Thyroid gland (tissue), 4 donors: Measurements from ENCODE around the gene NEURL1. TPM values are rescaled to one million over a fixed set of nuclear protein-coding genes. Genes with fewer than 3 reads are reported as not detected.

ENCODE experiments used
- DNase-seq, 2 donors: peaks; one replicate each; pipeline ENCODE4 v3.0.0-alpha.2; 2019
- H3K27ac ChIP-seq, 3 donors: fragments of 200-600 bp; sonication (generic); 1 replicate in 2 of 3; 2 replicates in 1 of 3; pipeline ENCODE4 v1.5.1; 2016 to 2019; ENCODE audit warnings: mild to moderate bottlenecking in 1 of 3, moderate library complexity in 1 of 3
- H3K27me3 ChIP-seq: fragments of 200-600 bp; sonication (generic); one replicate; pipeline ENCODE4 v1.5.1; 2019
- H3K36me3 ChIP-seq, 2 donors: fragments of 200-600 bp; sonication (generic); one replicate each; pipeline ENCODE4 v1.5.1; 2016 to 2019
- H3K4me1 ChIP-seq, 2 donors: fragments of 200-600 bp; sonication (generic); one replicate each; pipeline ENCODE4 v1.5.1; 2017 to 2019
- H3K4me3 ChIP-seq, 3 donors: fragments of 200-600 bp; sonication (generic); replicated peaks in 1 of 3; 1 replicate in 2 of 3; 2 replicates in 1 of 3; pipeline ENCODE4 v1.5.1; 2016; ENCODE audit warnings: mild to moderate bottlenecking in 1 of 3
- H3K9me3 ChIP-seq: fragments of 200-600 bp; sonication (generic); one replicate; pipeline ENCODE4 v1.5.1; 2017
- CTCF ChIP-seq, 6 experiments: fragments of 200-600 bp in 3 of 6; fragments of 450-650 bp in 3 of 6; sonication (generic) in 3 of 6; IDR thresholded peaks; one replicate each; pipeline ENCODE4 v1.5.1; 2016 to 2019; ENCODE audit warnings: antibody characterized with exemption in 6 of 6, mild to moderate bottlenecking in 2 of 6, inconsistent platforms in 1 of 6, moderate library complexity in 1 of 6
- POLR2A ChIP-seq, 2 donors: fragments of 450-650 bp; IDR thresholded peaks; one replicate each; pipeline ENCODE4 v1.6.1; 2017; ENCODE audit warnings: antibody characterized with exemption in 2 of 2, mild to moderate bottlenecking in 2 of 2, moderate library complexity in 1 of 2
- WGBS, 2 donors: methylation state at CpG; one replicate each; pipeline ENCODE4 v1.1.5; 2017; 5-methylcytosine and 5-hydroxymethylcytosine counted together
- intact Hi-C: fragments of 100-400 bp; cut with DNase I; formaldehyde crosslinking; loops from one replicate; pipeline ENCODE4 v1.15.1; 2023
- total RNA-seq, 4 donors: library from RNA; depleted of rRNA; stranded (reverse); fragments of >200 nt; gene quantifications; one replicate each; pipeline ENCODE4 v1.2.3, GENCODE V29; 2016

The NEURL1 gene
- total RNA-seq, 4 donors from 2014 or later = 1.1 TPM; not detected in 3

GRCh38 chr10:103616705-103617601 is 123.4 kb downstream of the NEURL1 start:
- H3K4me1 ChIP-seq = peaks cover 0 to 29% of the 10 kb centered on the region in 2 donors
- no peaks in the 10 kb centered on the region for H3K9me3 ChIP-seq
- TF ChIP-seq POLR2A (IDR thresholded peaks at IDR 0.05) (no peak), CTCF (IDR thresholded peaks at IDR 0.05) (no peak)
- peak overlapping the region in 1 of 3 donors; percentile 4 for H3K27ac ChIP-seq
- peak; percentile 34 to 49 for DNase-seq
- 85 to 94% methylated on average over 11 to 17 of the region's 20 CpGs for WGBS, 2 donors
- no peaks in the 10 kb centered on the region for H3K27me3 ChIP-seq
- intact Hi-C loops = no loop called here
- peaks cover 1 to 12% of the 10 kb centered on the region in 2 donors for H3K36me3 ChIP-seq
- H3K4me3 ChIP-seq = no peak overlapping the region

GRCh38 chr10:103617602-103618385 is 124.3 kb downstream of the NEURL1 start:
- TF ChIP-seq CTCF (IDR thresholded peaks at IDR 0.05) (no peak), POLR2A (IDR thresholded peaks at IDR 0.05) (no peak)
- no peaks in the 10 kb centered on the region for H3K9me3 ChIP-seq
- no peak for DNase-seq
- no peaks in the 10 kb centered on the region for H3K27me3 ChIP-seq
- 91 to 92% methylated on average over 12 to 13 of the region's 13 CpGs for WGBS, 2 donors
- no peak overlapping the region for H3K4me3 ChIP-seq
- H3K36me3 ChIP-seq = peaks cover 0 to 7% of the 10 kb centered on the region in 2 donors
- H3K27ac ChIP-seq = no peak overlapping the region
- intact Hi-C loops = no loop called here
- peaks cover 0 to 32% of the 10 kb centered on the region in 2 donors for H3K4me1 ChIP-seq

GRCh38 chr10:103618575-103619423 is 125.3 kb downstream of the NEURL1 start:
- Histone ChIP-seq H3K36me3 (peaks cover 0 to 7% of the 10 kb centered on the region in 2 donors), H3K9me3 (no peaks in the 10 kb centered on the region), H3K27me3 (no peaks in the 10 kb centered on the region), H3K4me3 (no peak overlapping the region), H3K4me1 (peaks cover 0 to 32% of the 10 kb centered on the region in 2 donors), H3K27ac (no peak overlapping the region)
- TF ChIP-seq POLR2A (IDR thresholded peaks at IDR 0.05) = no peak
- TF ChIP-seq CTCF (IDR thresholded peaks at IDR 0.05) = no peak
- peak; percentile 70 to 71 for DNase-seq
- WGBS, 2 donors = 57 to 65% methylated on average over 12 to 16 of the region's 19 CpGs
- intact Hi-C loops = no loop called here

- no peak for DNase-seq
- 82 to 84% methylated on average over 21 of the region's 22 CpGs for WGBS, 2 donors
- TF ChIP-seq CTCF (IDR thresholded peaks at IDR 0.05) (no peak), POLR2A (IDR thresholded peaks at IDR 0.05) (no peak)
- no peaks in the 10 kb centered on the region for H3K9me3 ChIP-seq
- intact Hi-C loops = no loop called here
- H3K27me3 ChIP-seq = no peaks in the 10 kb centered on the region
- peaks cover 0 to 32% of the 10 kb centered on the region in 2 donors for H3K4me1 ChIP-seq
- peak overlapping the region in 1 of 3 donors; percentile 10 for H3K27ac ChIP-seq
- peaks cover 0 to 9% of the 10 kb centered on the region in 2 donors for H3K36me3 ChIP-seq
- no peak overlapping the region for H3K4me3 ChIP-seq
Measured at GRCh38 chr10:103619424-103620351, 126.2 kb downstream of the NEURL1 start.
